GM19239 (cell line): Measurements from ENCODE around the gene CENPP.

Experiments
- DNase-seq: peaks from one replicate; pipeline ENCODE4 v3.0.0; 2011; ENCODE audit warnings: low spot score; ENCODE audit not compliant: insufficient read length
- FAIRE-seq: peaks from 2 replicates; lab custom pipeline; 2011; peaks lifted over from hg19 to GRCh38; lab: Jason Lieb, UNC

The CENPP gene

DNA sequence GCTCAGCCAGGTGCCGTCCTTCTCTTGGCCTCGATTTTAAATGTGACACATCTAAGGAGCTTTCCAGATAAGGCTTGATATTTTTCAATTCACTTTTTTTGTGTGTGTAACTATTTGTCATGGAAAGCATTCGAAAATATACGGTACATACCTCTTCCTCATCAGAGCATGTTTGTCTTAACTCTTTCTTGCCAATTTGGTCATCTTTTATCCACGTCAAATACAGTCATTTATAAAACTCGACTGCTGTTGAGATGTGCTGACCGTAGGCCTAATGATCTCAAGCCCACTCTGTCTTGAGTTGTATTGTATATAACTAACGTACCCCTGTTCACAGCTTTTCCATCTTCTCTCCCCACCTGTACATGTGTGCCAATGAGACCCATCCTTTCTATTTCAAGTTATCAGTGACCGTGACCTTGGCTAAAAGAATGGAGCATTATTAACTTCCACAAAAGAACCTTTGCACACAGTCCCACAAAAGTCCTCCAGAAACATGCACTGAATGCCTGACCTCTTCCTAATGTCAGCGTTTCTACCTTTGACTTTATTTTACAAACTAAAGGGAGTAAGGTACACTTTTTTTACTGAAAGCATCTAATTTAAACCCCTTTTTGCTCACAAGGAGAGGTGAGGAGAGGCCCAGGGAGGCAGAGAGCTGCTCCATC lies 282.6 kb downstream of the CENPP start:
- FAIRE-seq (no peak), DNase-seq (no peak)

DNA sequence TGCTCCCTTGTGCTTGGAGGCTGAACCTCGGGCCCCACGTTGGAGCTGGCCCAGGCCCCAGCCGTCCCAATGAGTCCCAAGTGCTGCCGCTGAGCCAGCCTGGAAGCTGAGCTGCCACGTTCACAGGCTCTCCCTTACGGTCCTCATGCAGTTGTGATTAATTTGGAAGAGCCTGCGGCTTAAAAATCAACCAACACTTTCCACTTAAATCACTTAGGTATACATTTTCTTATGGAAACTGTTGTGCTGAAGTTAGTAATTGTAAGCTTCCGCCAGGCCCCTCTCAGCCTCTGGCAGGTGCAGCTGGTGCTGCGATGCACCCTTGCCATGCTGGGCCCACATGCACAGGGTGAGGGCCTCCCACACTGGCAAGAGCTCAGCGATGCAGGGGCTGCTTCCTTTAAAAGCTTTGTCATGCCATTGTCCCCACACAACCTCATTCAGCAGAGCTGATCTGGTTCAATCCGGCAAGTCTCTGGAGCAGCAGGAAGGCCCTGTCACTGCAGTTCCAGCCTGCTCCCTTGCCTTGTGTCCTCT lies 283.2 kb downstream of the CENPP start:
- FAIRE-seq (no peak), DNase-seq (no peak)

DNA sequence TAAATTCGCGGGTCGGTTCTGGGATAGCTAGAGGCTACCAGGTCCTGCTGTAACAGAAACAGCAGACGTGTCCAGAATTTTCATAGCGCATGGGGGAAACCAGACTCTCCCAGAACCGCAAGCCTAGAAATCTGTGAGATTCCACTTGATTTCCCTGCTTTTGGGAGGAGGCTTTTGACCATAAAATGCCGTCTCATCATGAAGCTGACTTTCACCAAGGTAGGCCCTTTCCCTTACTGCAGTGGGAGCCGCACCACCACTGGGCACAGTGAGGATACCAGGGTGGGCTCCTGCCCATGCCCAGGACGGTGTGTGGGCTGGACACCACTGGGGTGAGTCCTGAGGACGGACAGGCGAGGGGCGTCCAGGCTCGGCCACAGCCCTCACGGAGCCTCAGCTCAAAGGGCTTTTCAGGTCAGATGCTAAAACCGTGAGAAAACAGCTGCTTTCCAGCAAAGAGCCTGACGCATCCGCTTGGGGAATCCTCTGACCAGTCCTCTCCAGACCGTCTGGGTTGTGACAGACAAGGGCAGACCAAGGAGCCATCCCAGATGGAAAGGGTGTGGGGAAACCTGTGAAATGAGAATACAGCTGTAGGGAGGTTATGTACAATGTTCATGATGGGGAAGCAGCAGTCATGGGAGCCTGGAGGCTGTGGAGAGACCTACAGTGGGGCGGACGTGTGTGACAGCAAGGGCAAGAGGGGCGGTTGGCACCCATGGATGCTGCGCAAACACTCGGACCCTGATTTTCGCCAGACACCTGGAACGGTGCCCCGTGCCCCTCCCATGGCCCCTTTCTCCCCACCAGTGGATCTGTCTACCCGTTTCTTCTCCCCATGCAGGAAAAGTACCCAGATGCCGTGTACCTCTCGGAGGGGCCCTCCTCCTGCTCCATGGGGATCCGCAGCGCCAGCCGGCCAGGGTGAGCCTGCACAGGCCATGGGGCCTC lies 285.0 kb downstream of the CENPP start:
- no peak for DNase-seq
- FAIRE-seq, result no peak

DNA sequence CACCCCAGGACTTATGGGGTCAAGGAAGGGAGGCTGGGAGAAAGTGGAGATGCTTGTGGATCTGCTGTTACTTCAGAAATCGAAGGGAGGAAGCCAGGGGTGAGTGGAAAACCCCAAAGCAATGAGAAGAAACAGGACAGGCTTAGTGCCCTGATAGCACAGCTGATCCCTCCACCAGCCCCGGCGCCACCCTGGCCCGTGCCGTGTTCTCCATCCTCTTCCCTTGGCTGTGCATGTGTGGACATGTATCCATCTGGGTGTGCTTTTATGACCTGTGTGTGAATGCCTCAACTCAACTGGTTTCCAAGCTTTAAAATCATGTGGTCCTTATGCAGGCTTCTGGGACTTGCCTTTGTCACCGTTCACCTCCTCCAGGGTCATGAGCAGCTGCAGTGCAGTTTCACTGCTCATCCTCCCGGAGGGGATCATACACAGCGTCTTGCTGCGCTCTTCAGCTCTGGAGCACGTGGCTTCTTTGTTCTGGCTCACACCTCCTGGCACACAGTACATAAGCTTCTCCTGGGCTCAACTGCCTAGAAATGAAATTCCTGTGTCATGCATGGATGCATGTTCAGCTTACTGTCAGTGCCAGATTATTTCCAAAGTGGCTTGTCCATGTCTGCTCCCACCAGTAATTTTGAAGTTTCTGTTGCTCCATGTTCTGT lies 286.0 kb downstream of the CENPP start:
- FAIRE-seq, result no peak
- no peak for DNase-seq

DNA sequence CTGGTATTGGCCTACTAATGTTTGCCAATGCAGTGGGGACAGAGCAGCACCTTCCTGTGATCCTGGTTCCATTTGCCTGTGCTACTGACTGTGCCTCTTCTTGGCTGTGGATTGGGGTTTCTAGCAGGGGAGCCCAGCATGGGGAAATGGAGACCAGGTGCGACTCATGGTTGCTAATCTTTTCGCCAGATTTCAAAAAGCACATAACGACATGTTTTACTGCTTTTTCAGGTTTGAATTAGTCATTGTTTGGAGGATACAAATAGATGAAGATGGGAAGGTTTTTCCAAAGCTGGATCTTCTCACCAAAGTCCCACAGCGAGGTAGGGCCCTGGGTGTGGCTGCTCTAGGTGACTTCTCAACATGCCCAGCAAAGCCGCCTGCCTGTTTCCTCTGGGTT lies 286.5 kb downstream of the CENPP start:
- FAIRE-seq (no peak), DNase-seq (no peak)

DNA sequence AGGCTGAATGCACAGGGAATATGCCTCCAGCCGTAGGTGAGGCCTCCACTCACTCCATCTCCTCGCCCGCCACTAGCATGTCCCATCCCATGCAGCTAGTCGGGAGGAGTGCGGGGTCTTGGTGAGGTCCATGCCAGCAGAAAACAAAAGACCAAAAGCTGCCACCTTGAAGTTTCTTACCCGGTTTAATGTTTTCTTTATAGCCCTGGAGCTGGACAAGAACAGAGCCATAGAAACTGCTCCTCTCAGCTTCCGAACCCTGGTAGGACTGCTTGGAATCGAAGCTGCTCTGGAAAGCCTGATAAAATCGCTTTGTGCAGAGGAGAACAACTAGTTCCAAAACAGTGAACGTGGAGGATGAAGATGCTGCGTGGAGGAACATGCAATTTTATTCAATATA lies 287.1 kb downstream of the CENPP start:
- FAIRE-seq (no peak), DNase-seq (no peak)

DNA sequence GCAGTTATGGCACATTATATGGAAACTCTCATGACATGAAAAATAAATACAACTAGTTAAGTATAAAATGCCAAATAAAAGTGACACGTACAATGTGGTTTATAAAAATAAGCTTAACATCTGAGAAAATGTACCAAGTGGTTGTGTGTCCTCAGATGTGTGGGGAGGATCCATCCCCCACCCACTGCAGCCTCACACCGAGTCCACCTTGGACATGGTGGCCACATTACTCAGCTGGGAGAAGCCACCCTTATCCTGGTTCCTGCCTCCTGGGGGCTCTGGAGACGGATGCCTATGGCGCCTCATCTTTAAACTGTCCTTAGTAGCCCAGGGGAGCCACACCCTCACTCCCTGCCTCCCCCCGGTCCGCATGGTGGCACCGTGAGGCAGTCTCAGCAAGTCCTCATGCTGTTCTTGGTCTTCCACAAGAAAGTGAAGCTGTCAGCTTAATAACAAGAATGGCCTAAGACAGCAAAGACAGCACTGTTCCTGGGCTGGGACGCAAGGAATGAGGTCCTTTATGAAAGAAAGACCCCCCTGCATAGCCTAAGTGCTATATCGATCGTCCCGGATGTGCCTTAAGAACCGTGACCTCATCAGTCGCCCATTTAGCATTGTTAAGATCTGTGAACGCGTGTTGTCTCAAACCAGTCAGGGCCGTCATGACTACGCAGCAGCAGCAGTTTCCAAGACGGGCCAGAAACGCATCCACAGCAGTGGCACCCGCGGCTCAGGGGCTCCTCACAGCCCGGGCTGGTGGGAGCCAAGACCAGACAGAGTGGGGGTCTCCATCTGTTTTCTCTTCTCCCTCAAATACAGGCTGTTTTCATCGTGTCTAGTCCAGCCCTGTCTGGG lies 287.7 kb downstream of the CENPP start:
- DNase-seq (no peak), FAIRE-seq (no peak)

DNA sequence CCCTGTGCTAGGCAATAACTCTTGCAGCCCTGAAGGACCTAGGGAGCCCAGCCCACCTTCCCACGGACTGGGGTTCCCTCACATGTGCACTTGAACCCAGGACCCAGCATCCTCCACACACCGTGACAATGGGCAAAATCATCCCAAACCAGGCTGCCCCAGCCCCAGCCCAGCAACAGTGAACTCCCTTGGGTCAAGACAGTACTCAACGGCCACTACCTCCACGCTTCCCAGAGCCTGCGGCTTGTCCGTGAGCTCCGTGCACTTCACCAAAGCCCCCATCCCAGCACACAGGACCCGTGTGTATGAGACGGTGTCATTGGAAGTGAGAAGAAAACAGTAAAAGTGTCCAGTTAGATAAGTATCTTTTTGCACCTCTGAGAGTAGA lies 288.4 kb downstream of the CENPP start:
- FAIRE-seq (no peak), DNase-seq (no peak)

DNA sequence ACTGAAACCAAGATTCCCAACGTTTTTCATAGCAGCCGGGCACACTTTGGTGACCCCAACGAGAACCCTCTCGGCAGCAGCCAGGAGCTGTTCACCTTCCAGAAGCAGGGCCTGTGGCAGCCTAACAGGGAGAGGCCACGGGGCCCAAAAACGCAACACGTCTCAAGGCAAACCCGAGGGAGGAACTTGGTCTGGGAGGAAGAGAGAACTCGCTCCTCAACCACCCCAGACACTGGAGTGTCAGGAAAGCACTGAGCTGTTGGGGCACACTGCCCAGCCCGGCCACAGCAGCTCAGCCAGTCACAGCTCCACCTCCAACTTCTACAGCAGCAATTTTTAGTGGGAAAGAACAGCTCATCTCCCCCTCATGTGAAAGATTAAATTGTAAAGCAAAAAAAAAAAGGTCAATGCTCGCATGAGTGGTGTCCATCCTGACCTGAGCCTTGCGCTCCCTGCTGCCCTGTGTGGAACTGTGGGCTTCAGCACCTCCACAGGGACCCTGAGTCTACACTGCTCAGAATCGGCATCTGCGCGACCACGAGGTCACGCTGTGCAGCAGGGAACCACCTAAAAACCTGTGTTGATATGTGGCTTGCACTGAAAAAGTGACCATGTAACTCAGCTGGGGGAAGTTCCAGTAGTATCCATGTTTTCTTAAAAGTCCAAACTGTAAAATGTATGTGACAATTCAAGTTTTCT lies 289.2 kb downstream of the CENPP start:
- FAIRE-seq (no peak), DNase-seq (no peak)

DNA sequence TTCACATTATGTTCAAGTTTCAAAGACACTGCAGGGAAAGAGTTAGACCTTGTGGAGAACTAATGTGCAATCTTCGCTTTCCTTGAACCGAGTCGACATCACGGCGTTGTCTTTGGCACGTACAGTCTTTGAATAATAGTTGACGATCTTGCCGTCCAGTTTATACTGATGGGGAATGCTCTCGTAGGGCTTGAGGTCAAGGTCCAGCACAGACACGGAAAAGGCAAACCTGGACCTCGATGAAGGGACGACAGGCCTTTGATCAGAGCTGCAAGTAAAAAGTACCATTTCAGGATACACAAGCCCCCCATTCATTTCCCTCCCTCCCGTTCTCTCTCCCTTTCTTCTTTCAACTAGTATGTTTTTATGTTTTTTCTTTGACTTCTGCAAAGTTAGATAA lies 290.0 kb downstream of the CENPP start:
- DNase-seq (no peak), FAIRE-seq (no peak)

DNA sequence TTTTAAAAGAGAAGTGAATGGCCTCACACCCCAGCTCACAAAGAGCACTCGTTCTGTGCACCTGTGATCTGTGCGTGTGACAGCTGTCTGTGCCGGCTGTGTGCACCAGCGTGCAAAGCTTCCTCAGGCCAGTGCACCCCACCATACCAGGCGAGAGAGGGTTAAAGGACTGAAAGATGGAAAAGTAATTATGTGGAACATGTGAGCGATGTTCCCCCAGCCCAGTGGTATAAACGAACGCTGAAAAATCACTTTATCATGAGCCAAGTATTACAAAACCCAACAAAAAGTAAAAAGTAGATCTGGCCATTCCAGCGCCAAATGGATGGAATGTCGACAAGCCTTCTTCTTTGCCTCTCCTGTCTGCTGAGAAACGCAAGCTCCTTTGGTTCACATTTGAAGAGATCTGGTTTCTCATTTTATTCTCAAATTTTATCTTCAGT lies 290.5 kb downstream of the CENPP start:
- FAIRE-seq (no peak), DNase-seq (no peak)

DNA sequence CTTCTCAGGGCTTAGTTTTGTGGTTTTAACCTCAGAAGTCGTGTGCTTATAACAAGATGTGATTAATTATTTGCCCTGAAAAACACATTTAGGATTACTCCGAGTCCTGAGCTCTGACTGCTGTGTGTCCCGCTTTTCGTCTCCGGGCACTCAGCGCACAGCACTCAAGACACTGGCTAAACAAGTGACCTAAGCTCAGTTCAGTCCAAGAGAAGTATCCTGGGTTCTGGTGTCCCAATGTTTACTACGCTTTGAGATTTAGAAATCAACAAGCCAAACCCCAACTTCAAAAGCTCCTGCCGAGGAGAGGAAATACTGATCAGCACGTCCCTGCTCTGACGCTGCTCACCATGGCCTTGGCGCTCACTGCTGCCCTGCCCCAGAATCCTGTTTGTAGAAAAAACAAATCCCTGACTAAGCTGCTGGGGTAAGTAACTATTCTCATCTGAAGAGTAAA lies 290.9 kb downstream of the CENPP start:
- DNase-seq (no peak), FAIRE-seq (no peak)

DNA sequence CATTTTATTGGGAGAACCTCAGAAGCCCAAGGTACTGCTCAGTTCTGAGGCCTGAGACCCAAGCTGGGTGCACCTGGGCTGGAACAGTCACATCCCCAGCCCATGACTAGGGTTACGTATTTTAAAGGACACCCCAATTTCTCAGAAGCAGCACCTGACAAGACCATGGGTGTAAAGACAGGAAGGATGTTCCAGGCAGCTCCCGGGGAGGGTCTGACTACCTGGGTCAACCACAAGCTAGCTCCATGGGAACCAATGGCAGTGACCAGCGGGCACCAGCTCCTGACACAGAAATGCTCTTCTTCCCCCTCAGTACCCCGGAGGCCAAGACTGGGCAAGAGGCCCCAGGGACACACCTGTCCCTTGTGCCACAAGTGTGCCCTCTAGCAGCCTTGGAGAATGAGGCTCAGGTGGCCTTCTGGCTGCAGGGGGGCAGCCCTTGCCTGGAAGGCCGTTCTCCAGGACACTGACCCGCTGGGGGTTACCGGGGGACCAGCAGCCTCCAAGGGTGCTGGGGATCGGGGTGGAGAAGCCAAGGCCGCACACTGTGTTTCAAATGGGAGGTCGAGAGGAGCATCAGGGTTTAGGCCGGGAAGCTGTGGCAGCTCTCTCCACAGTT lies 291.6 kb downstream of the CENPP start:
- no peak for DNase-seq
- FAIRE-seq, result no peak

DNA sequence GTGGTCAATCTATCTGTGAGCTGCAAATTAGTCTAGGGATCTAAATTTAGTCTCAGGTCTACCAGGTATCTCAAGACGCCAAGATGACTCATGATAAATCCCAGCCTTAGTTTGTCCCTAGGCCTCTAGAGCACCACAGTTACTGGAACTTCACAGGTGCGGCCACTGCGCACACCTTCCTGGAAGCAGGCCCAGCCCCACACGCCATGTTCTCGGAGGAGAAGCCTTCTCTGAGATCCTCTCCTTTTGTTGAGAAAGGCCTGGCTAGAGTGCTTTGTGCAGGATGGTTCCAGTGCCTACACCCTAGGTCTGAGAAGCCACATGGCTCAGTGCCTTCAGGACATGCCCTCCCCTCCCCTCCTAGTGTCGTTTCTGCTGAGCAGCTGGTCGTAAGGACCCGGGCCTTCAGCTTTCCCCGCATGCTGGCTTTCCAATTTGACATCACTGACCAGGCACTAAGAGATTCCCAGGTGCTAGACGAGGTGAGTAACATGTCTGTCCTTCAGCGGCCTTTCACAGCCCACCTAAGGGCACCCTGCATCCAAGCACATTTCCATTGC lies 292.3 kb downstream of the CENPP start:
- DNase-seq (no peak), FAIRE-seq (no peak)

DNA sequence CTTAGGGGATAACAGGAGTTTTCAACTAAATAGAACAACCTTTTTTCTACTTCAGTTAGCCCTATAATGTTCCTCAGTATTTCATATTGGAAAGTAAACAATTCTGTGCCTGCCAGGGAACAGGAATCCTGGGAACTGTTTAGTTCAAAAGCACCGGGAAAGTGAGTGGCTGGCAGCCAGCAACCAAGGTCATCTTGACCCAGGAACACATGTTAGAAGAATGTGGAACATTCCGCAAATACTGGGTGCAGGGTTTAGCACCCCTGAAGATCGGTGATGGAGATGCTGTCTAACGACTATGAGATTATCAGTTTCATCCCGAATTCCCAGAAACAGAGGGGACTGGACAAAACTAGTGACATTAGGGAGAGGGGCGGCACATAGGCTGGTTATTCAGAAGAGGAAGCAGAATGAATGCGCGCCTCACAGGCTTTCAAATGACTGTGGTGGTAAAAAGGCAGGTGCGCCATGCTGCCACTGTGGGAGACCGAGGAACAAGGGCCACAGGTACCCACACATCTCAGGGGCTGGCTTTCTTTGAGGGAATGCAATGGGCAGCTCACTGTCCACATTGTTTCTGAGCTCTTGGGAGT lies 293.0 kb downstream of the CENPP start:
- DNase-seq (no peak), FAIRE-seq (no peak)

DNA sequence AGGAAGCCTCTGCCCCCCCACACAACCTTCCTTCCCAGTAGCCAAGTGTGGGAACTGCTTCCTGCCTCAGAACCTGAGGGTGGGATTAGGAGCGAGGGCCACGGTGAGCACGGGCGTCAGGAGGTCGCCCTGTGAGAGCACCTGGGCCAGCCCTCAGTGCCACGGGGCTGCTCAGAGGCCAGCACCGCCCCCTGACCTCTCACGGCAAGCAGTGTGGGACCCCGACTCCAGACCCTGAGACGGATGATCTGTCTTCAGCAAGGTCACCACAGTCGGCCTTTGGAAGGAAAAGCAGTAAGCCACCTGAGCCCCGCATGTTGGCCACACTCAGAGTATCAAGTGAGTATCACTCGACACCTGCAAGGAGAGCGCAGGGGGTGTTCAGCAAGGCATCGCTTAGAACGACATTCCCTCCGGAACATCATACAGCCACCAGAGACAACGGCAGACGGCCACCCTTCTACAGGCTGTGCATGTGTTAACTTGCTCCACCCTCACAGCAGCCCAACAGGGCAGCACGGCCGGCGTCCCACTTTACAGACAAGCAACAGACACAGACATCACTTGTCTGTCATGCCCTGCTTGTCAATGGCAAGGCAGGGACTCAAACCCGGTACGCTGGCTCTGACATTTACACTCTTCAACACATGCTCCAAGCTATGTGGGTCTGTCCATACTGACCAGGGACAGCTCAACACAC lies 294.0 kb downstream of the CENPP start:
- no peak for FAIRE-seq
- DNase-seq, result no peak

DNA sequence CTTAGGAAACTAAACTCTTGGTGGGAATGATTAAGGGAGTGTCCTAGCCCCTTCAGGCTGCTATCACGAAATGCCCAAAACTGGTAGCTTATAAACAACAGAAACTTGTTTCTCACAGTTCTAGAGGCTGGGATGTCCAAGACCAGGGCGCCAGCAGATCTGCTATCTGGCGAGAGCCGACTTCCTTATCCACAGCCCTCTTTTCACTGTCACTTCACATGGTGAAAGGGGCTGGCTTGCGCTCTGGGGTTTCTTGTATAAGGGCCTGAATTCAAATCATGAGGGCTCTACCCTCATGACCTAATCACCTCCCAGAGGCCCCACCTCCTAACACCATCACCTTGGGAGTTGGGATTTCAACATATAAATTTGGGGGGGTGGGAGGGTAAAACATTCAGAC lies 295.1 kb downstream of the CENPP start:
- no peak for DNase-seq
- FAIRE-seq, result no peak
